ENCODE measurements around the gene RCN2. TPM values are rescaled to one million over a fixed set of nuclear protein-coding genes. Genes with fewer than 3 reads are reported as not detected.

Gene RCN2
- total RNA-seq, 1 experiment from 2014 or later, result 217 TPM

DNA sequence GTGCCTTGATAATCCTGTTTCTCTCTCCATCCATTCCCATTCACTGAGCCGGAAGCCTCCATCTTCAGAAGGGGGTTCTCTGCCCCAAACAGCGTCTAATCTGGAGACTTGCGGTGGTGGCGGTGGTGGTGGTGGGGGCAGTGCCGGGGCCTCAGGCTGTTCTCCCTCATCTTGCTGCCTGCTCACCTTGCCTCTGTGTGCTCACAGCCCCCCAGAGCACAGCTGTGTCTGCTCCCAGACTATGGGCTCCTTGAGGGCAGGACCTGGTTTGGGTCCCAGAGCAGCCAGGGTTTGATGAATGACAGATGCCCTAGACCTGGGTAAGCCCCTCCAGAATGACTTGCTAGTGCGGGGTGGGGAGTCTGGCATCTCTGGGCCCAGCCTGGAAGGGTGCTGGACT lies 62.9 kb downstream of the RCN2 start:
- DNase-seq (ENCODE audit: low spot score), result no peak

- no peak for DNase-seq (ENCODE audit: low spot score)
Observed at GRCh38 chr15:76994971-76995945, 63.7 kb downstream of the RCN2 start, which contains the start of gene PSTPIP1. PSTPIP1 (plus strand) TSS chr15:76995126; CDS start chr15:76995574, 448 bp downstream.

- no peak for DNase-seq (ENCODE audit: low spot score)
Observed at GRCh38 chr15:76996076-76996525, 64.6 kb downstream of the RCN2 start.

DNA sequence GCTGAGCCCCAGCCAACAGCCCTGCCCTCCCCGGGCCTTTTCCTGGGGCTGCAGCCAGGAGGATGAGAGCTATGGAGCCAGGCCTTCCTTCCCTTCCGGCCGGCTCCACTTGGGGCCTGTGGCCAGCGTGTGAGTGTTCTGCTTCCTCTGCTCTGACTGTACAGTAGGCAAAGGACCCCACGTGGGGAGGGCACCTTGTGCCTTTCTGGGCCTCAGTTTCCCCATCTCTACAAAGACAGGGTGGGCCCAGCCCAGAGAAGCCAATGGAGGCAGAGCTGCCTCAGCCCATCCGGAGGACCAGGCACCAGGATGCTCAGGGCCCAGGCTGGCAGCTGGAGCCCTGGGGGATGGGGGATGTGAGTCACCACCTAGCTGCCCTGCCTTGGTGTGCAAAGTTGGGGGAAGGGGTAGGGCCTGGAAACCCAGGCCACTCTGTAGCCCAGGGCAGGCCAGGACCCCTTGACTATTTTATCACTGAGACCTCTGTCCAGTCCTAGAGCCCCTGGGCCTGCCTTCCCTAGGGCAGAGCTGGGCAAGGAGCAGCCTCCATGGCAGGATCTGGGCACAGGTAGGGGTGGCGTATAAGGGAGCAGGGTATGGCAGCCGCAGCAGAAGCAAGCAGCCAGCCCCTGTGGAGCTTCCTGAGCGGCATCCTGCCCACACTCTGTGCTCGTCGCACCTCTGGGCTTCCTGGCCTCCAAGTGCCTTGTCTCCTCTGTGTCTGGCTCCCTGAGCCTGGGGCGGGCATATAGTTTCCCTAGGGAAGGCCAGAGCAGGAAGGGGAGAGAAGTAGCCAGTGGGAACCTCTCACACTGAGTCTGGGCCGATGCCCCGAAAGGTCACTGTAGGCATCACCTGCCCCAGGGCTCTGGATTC lies 65.2 kb downstream of the RCN2 start:
- peak; percentile 47 for DNase-seq (ENCODE audit: low spot score)

- DNase-seq (ENCODE audit: low spot score), result no peak
Observed at GRCh38 chr15:76998663-76999285, 67.2 kb downstream of the RCN2 start.

- no peak for DNase-seq (ENCODE audit: low spot score)
Observed at GRCh38 chr15:76999996-77000395, 68.4 kb downstream of the RCN2 start.

DNA sequence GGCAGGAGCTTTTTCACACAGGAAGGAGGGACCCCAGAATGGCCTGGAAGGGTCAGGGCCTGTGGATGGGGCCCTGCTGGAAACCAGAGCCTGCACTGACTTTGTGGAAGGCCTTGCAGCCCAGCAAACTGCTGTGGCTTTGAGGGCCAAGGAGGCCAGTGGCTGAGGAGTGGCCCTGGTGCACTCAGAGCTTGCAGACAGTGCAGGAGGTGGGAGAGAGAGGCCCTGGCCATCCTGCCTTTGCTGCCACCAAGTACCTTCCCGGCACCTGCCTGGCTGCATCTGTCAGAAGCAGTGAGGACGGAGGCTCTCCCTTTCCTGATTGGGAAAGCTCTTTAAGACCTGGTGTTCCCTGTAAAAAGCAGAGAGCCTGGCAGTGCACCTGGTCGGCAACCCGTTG lies 69.8 kb downstream of the RCN2 start:
- no peak for DNase-seq (ENCODE audit: low spot score)

- no peak for DNase-seq (ENCODE audit: low spot score)
Observed at GRCh38 chr15:77001966-77002365, 70.4 kb downstream of the RCN2 start.

DNA sequence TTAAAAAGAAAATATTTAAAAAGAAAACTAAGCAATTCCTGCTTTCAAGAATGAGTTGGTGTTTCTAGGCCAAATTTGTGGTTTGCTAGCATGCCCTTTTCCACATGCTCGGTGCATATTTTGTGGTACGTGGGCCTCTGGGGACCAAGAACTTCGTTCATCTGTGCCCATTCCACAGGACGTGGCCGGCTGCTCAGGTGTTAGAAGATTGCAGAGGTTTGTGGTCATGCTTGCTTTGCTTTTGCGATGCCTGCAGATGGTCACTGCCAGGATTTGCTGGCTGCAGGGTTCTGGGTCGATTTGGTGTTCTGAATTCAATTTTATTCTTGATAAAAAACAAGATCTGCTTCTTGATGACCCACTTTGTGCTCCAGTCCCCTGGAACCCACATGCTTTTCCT lies 70.9 kb downstream of the RCN2 start:
- no peak for DNase-seq (ENCODE audit: low spot score)

GRCh38 chr15:77002954-77003912 lies 71.7 kb downstream of the RCN2 start:
- no peak for DNase-seq (ENCODE audit: low spot score)

Other genes starting within 250 kb of the RCN2 start
- 8.5 and 22.7 TPM in 2 replicates for gene SCAPER, start 26.4 kb upstream of the RCN2 start, total RNA-seq (2014; rRNA removed; shearing (Covaris generic))
- 0.33 and 1.0 TPM in 2 replicates for gene PSTPIP1, start 63.4 kb downstream of the RCN2 start, total RNA-seq (2014; rRNA removed; shearing (Covaris generic))
- 396 and 439 TPM in 2 replicates for gene TSPAN3, start 139.4 kb downstream of the RCN2 start, total RNA-seq (2014; rRNA removed; shearing (Covaris generic))